ENCODE measurements around the gene PRKAG2. TPM values are rescaled to one million over a fixed set of nuclear protein-coding genes. Genes with fewer than 3 reads are reported as not detected.

PRKAG2 gene
- total and polyA plus RNA-seq, 2 of the 13 experiments (the other 11 are each of a cell fraction or from before 2014, with no cell fraction given) = 0.90 to 1.3 TPM

GRCh38 chr7:151719897-151720242 lies 157.0 kb downstream of the PRKAG2 start:
- Histone ChIP-seq H3K9me3 (ENCODE audit: low read length) (no peaks in the 10 kb centered on the region), H3K4me2 (ENCODE audit: low read depth, low read length) (no peak overlapping the region), H3K79me2 (ENCODE audit: insufficient read depth, low read length) (no peaks in the 10 kb centered on the region), H2AFZ (ENCODE audit: low read length) (no peak overlapping the region), H3K36me3 (replicated peaks in 1 of 2; ENCODE audit: control insufficient read depth in 1 of 2, insufficient read depth in 2 of 2, low read length in 2 of 2) (no peaks in the 10 kb centered on the region), H3K27me3 (ENCODE audit: control insufficient read depth in 1 of 2, insufficient read depth in 2 of 2, low read length in 2 of 2) (peaks cover 0 to 35% of the 10 kb centered on the region in 2 experiments; a peak in 3 of 5 replicates), H3K27ac (ENCODE audit: extremely low read length, insufficient read depth, low read length) (no peak overlapping the region), H4K20me1 (ENCODE audit: insufficient read depth, low read length) (no peaks in the 10 kb centered on the region), H3K9ac (ENCODE audit: insufficient read depth, low read depth, low read length) (no peak overlapping the region), H3K4me1 (ENCODE audit: insufficient read depth, low read length) (no peaks in the 10 kb centered on the region; the same call in 1 of the 2 replicates), H3K4me3 (replicated peaks in 1 of 3; ENCODE audit: insufficient read depth in 1 of 3, low read depth in 2 of 3, low read length in 3 of 3) (no peak overlapping the region)
- no TSS peak for BruUV-seq (replicated peaks)
- TF ChIP-seq RXRA (CRISPR knock-in tag; IDR thresholded peaks at IDR 0.05) (no peak), SMAD3 (CRISPR knock-in tag; IDR thresholded peaks at IDR 0.05) (no peak), FOXA1 (IDR thresholded peaks at IDR 0.05) (no peak), FOXA1 (CRISPR knock-in tag; IDR thresholded peaks at IDR 0.05) (no peak), ZNF790 (CRISPR knock-in tag; IDR thresholded peaks at IDR 0.05; ENCODE audit: borderline replicate concordance) (no peak), PCBP2 (optimal IDR thresholded peaks at IDR 0.05; ENCODE audit: low read depth, low read length, poor library complexity, severe bottlenecking) (no peak), ZNF816 (CRISPR knock-in tag; IDR thresholded peaks at IDR 0.05; ENCODE audit: borderline replicate concordance) (no peak), MAF1 (CRISPR knock-in tag; IDR thresholded peaks at IDR 0.05; ENCODE audit: borderline replicate concordance) (no peak), GABPA (IDR thresholded peaks at IDR 0.05; ENCODE audit: low read depth, low read length) (no peak), GABPA (CRISPR knock-in tag; IDR thresholded peaks at IDR 0.05; ENCODE audit: low read depth) (no peak)
- no peak for ATAC-seq
- CTCF ChIA-PET (ENCODE audit: low intra/inter-chr PET ratio, low total read pairs) = no interaction called here
- in situ Hi-C loops (cut with HindIII; ENCODE audit: extremely low pct_ligation_motif_present, low pct_unique_long_range_greater_than_20kb) (no loop called here), intact Hi-C loops (cut with micrococcal nuclease; ENCODE audit: unreplicated experiment) (no loop called here)
- POLR2A ChIA-PET = no interaction called here
- FAIRE-seq = no peak
- DNase-seq (ENCODE audit: low spot score) = no peak
- WGBS (ENCODE audit: low lambda C conversion rate) = 7% methylated on average over 2 of the region's 2 CpGs
